ENCODE measurements around the gene CBX4. TPM values are rescaled to one million over a fixed set of nuclear protein-coding genes. Genes with fewer than 3 reads are reported as not detected.
A peak's percentile ranks its signal among the peaks of the same experiment; 100 is the strongest.

Gene CBX4
- total and polyA plus RNA-seq, 2 experiments from 2014 or later = 1.4 to 4.6 TPM

- Histone ChIP-seq H3K4me3 (no peak overlapping the region), H3K9me2 (ENCODE audit: insufficient read depth) (no peaks in the 10 kb centered on the region), H3K4me1 (ENCODE audit: insufficient read depth) (peaks cover 7% of the 10 kb centered on the region), H3K27ac (ENCODE audit: low read depth) (no peak overlapping the region), H2AFZ (no peak overlapping the region), H4K20me1 (replicated peaks; ENCODE audit: insufficient read depth) (peaks cover 3% of the 10 kb centered on the region; the same call in 1 of the 2 replicates), H3K4me2 (no peak overlapping the region), H3K27me3 (ENCODE audit: insufficient read depth) (peaks cover 38% of the 10 kb centered on the region), H3F3A (replicated peaks; ENCODE audit: low read depth) (peaks cover 7% of the 10 kb centered on the region; the same call in 1 of the 2 replicates), H3K79me2 (replicated peaks; ENCODE audit: insufficient read depth) (no peaks in the 10 kb centered on the region), H3K36me3 (ENCODE audit: insufficient read depth) (no peaks in the 10 kb centered on the region)
- H3K4me3 Mint-ChIP-seq = no peak overlapping the region
- no peak overlapping the region for H3K27ac Mint-ChIP-seq
- H3K9me3 Mint-ChIP-seq = no peaks in the 10 kb centered on the region
- DNase-seq (ENCODE audit: low spot score) = no peak
- peaks cover 14% of the 10 kb centered on the region for H3K4me1 Mint-ChIP-seq
- ATAC-seq = peak; percentile 59
- H3K36me3 Mint-ChIP-seq (ENCODE audit: low read depth) = no peaks in the 10 kb centered on the region; the same call in 2 of the 3 replicates
- H3K27me3 Mint-ChIP-seq (ENCODE audit: insufficient read depth, low read depth, poor library complexity) = peaks cover 50% of the 10 kb centered on the region
- TF ChIP-seq ETS1 (IDR thresholded peaks at IDR 0.05) (no peak), STAT1 (IDR thresholded peaks at IDR 0.05; ENCODE audit: unreplicated experiment) (no peak), POLR2AphosphoS5 (IDR thresholded peaks at IDR 0.05; ENCODE audit: low read depth) (no peak), EZH2phosphoT487 (IDR thresholded peaks at IDR 0.05; ENCODE audit: unreplicated experiment) (no peak), NANOG (IDR thresholded peaks at IDR 0.05; ENCODE audit: borderline replicate concordance) (no peak), ZNF114 (CRISPR knock-in tag; IDR thresholded peaks at IDR 0.05) (no peak), ZNF331 (CRISPR knock-in tag; IDR thresholded peaks at IDR 0.05; ENCODE audit: low read depth) (no peak), JUNB (IDR thresholded peaks at IDR 0.05; ENCODE audit: unreplicated experiment) (no peak), EZH2 (IDR thresholded peaks at IDR 0.05; ENCODE audit: low read depth, unreplicated experiment) (no peak), CREB1 (CRISPR knock-in tag; IDR thresholded peaks at IDR 0.05; ENCODE audit: low read depth) (no peak), ZNF462 (CRISPR knock-in tag; IDR thresholded peaks at IDR 0.05) (no peak)
- TF ChIP-seq, protein P1, sequence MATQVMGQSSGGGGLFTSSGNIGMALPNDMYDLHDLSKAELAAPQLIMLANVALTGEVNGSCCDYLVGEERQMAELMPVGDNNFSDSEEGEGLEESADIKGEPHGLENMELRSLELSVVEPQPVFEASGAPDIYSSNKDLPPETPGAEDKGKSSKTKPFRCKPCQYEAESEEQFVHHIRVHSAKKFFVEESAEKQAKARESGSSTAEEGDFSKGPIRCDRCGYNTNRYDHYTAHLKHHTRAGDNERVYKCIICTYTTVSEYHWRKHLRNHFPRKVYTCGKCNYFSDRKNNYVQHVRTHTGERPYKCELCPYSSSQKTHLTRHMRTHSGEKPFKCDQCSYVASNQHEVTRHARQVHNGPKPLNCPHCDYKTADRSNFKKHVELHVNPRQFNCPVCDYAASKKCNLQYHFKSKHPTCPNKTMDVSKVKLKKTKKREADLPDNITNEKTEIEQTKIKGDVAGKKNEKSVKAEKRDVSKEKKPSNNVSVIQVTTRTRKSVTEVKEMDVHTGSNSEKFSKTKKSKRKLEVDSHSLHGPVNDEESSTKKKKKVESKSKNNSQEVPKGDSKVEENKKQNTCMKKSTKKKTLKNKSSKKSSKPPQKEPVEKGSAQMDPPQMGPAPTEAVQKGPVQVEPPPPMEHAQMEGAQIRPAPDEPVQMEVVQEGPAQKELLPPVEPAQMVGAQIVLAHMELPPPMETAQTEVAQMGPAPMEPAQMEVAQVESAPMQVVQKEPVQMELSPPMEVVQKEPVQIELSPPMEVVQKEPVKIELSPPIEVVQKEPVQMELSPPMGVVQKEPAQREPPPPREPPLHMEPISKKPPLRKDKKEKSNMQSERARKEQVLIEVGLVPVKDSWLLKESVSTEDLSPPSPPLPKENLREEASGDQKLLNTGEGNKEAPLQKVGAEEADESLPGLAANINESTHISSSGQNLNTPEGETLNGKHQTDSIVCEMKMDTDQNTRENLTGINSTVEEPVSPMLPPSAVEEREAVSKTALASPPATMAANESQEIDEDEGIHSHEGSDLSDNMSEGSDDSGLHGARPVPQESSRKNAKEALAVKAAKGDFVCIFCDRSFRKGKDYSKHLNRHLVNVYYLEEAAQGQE (IDR thresholded peaks at IDR 0.05; ENCODE audit: unreplicated experiment) = no peak
- TF ChIP-seq, protein P2, sequence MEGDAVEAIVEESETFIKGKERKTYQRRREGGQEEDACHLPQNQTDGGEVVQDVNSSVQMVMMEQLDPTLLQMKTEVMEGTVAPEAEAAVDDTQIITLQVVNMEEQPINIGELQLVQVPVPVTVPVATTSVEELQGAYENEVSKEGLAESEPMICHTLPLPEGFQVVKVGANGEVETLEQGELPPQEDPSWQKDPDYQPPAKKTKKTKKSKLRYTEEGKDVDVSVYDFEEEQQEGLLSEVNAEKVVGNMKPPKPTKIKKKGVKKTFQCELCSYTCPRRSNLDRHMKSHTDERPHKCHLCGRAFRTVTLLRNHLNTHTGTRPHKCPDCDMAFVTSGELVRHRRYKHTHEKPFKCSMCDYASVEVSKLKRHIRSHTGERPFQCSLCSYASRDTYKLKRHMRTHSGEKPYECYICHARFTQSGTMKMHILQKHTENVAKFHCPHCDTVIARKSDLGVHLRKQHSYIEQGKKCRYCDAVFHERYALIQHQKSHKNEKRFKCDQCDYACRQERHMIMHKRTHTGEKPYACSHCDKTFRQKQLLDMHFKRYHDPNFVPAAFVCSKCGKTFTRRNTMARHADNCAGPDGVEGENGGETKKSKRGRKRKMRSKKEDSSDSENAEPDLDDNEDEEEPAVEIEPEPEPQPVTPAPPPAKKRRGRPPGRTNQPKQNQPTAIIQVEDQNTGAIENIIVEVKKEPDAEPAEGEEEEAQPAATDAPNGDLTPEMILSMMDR (conservative IDR thresholded peaks at IDR 0.05; ENCODE audit: low read depth in 2 of 2) = no peak
These were observed 10.7 kb upstream of the CBX4 start for GRCh38 chr17:79849953-79850352.

Data from GM23338 (cell line).